Vagina (tissue), 2 donors: ENCODE results near the gene PTGER3. TPM values are rescaled to one million over a fixed set of nuclear protein-coding genes. Genes with fewer than 3 reads are reported as not detected.

Experiments used
- DNase-seq, 2 donors: peaks; one replicate each; pipeline ENCODE4 v3.0.0-alpha.2; 2017; ENCODE audit errors: extremely low spot score in 2 of 2
- H3K27ac ChIP-seq: fragments of 200-600 bp; sonication (generic); one replicate; pipeline ENCODE4 v1.5.1; 2019
- H3K27me3 ChIP-seq: fragments of 200-600 bp; sonication (generic); one replicate; pipeline ENCODE4 v1.5.1; 2019
- H3K36me3 ChIP-seq, 2 donors: fragments of 200-600 bp; sonication (generic); one replicate each; pipeline ENCODE4 v1.5.1; 2017 to 2019
- H3K4me1 ChIP-seq: fragments of 200-600 bp; sonication (generic); one replicate; pipeline ENCODE4 v1.5.1; 2019
- H3K4me3 ChIP-seq, 2 donors: fragments of 200-600 bp; sonication (generic); 1 replicate in 1 of 2; 2 replicates in 1 of 2; pipeline ENCODE4 v1.5.1; 2016 to 2019
- H3K9me3 ChIP-seq: fragments of 200-600 bp; sonication (generic); one replicate; pipeline ENCODE4 v1.5.1; 2019
- POLR2A ChIP-seq, 2 donors: fragments of 450-650 bp; IDR thresholded peaks; one replicate each; pipeline ENCODE4 v1.6.1; 2017; ENCODE audit warnings: antibody characterized with exemption in 2 of 2, mild to moderate bottlenecking in 2 of 2, moderate library complexity in 2 of 2
- POLR2AphosphoS5 ChIP-seq, 2 donors: sonication (generic); formaldehyde crosslinking; IDR thresholded peaks; one replicate each; pipeline ENCODE4 v1.9.0; 2017; ENCODE audit warnings: antibody characterized with exemption in 2 of 2, mild to moderate bottlenecking in 2 of 2, low read depth in 1 of 2; ENCODE audit not compliant: insufficient read depth in 1 of 2
- intact Hi-C: fragments of 100-400 bp; cut with DNase I; formaldehyde crosslinking; loops from one replicate; pipeline ENCODE4 v1.15.1; 2023
- total RNA-seq: library from RNA; depleted of rRNA; stranded (reverse); fragments of >200 nt; gene quantifications from one replicate; pipeline ENCODE4 v1.2.3, GENCODE V29; 2016
- TF ChIP-seq, protein P1 (sequence below), 3 experiments: fragments of 450-650 bp in 2 of 3; fragments of 200-600 bp in 1 of 3; sonication (generic) in 1 of 3; IDR thresholded peaks; one replicate each; pipeline ENCODE4 v1.5.1; 2017 to 2019; ENCODE audit warnings: antibody characterized with exemption in 3 of 3, mild to moderate bottlenecking in 2 of 3, moderate library complexity in 2 of 3

Gene PTGER3
- total RNA-seq: 17.7 TPM

DNA sequence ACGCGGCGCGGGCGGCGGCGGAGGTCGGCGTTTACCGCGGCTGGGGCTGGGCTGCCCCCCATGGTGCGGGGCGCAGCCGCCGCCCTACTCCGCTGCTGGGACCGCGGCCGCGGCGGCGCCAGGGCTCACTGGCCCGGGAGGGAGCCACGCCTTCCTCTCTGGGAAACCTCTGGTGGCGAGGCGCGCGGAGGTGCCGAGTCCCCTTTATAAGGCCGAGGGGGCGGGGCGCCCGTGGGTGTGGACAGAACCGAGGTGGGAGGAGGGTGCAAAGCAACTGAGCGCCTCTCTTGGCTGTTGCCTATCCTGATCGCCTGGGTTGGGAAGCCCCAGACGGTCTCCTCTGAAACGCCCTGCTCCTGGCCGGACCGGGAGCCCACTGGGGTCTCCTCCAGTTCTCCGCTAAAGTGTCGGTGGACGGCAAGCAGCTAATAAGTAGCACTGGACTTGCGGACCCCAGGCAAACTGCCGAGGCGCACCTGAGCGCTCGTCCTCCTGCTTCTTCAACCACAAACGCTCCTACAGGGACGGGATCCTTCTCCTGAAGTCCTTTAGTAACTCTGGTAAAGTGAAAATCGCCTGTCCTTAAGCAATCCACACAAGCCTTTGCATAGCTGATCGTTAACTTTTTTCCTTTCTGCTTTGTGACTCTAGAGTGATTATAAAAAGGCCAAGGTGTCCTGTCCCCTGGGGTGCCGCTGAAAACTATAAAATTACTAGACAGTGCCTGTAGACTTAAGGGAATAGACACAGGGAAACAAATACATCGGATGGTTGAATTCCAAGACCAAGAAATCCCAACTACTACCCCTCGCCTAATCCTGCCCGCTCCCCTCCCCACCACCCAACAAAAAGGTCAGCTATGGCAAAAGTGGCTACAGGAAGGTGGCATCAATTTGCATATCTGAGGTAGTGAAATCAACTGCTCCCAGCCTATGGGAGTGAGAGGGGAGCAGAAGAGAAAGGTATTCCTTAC lies at the start of gene PTGER3:
PTGER3 (minus strand) TSS at position 182 of the 973 bp plus-strand sequence. CDS start 239 bp downstream, outside the sequence.
- TF ChIP-seq, protein P1, sequence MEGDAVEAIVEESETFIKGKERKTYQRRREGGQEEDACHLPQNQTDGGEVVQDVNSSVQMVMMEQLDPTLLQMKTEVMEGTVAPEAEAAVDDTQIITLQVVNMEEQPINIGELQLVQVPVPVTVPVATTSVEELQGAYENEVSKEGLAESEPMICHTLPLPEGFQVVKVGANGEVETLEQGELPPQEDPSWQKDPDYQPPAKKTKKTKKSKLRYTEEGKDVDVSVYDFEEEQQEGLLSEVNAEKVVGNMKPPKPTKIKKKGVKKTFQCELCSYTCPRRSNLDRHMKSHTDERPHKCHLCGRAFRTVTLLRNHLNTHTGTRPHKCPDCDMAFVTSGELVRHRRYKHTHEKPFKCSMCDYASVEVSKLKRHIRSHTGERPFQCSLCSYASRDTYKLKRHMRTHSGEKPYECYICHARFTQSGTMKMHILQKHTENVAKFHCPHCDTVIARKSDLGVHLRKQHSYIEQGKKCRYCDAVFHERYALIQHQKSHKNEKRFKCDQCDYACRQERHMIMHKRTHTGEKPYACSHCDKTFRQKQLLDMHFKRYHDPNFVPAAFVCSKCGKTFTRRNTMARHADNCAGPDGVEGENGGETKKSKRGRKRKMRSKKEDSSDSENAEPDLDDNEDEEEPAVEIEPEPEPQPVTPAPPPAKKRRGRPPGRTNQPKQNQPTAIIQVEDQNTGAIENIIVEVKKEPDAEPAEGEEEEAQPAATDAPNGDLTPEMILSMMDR (IDR thresholded peaks at IDR 0.05): no peak
- TF ChIP-seq POLR2AphosphoS5 (IDR thresholded peaks at IDR 0.05; ENCODE audit: insufficient read depth in 1 of 2, low read depth in 1 of 2) (no peak), POLR2A (IDR thresholded peaks at IDR 0.05) (no peak)
- peak in 1 of 2 donors; percentile 89 for DNase-seq
- no peak within 1 kb of the TSS for H3K27ac ChIP-seq

DNA sequence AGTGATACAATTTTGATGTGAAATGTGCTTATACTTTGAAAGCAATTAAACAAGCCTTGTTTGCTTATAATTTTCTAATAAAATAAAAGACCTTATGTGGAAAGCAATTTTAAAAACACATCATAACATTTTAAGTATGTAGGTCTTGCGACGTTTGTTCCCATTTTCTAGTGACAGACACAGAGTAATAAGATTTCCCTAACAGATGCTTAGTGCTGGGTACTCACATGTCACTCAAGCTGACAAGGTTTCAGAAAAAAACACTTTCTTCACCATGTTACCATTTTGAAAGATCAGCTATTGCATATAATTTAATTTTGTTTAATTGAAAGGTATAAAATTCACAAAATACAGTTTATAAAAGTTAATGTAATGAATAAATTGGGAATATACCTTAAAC lies 47.3 kb upstream of the PTGER3 start:
- no peak for DNase-seq
- Histone ChIP-seq H3K27ac (no peak overlapping the region), H3K9me3 (no peaks in the 10 kb centered on the region), H3K36me3 (no peaks in the 10 kb centered on the region), H3K4me3 (no peak overlapping the region), H3K4me1 (no peaks in the 10 kb centered on the region), H3K27me3 (no peaks in the 10 kb centered on the region)
- intact Hi-C loops: no loop called here
- TF ChIP-seq, protein P1 (IDR thresholded peaks at IDR 0.05): no peak
- TF ChIP-seq POLR2AphosphoS5 (IDR thresholded peaks at IDR 0.05; ENCODE audit: insufficient read depth in 1 of 2, low read depth in 1 of 2): no peak
- TF ChIP-seq POLR2A (IDR thresholded peaks at IDR 0.05): no peak

More for the DNA sequence above, at the start of gene PTGER3:
- Histone ChIP-seq H3K4me3 (peak within 1 kb of the TSS; percentile 38 to 62), H3K4me1 (peaks cover 15% of the 10 kb centered on the region), H3K36me3 (no peaks in the 10 kb centered on the region), H3K27me3 (no peaks in the 10 kb centered on the region), H3K9me3 (no peaks in the 10 kb centered on the region)
- intact Hi-C loops: loop anchor here (1.0 kb wide), 1 partner anchor 362 kb away; no protein-coding TSS in a partner anchor

DNA sequence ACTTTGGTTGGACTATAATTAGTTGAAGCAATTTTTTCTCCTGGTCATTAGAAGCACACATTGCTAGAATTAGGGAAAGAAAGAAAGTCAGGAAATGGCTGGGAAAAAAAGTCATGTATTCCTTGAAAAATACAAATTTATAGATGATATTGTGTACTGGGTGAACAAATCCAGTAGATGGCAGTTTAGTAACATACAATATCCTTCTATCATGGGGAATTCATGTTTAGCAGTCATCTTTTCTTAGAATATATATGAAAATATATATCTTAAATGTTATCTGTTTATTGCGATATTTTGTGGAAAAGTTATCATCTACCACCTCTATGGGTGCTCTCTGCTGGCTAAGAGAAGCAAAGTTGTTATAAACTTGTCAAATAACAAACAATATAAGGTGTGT lies 46.3 kb upstream of the PTGER3 start:
- TF ChIP-seq, protein P1 (IDR thresholded peaks at IDR 0.05): no peak
- TF ChIP-seq POLR2A (IDR thresholded peaks at IDR 0.05) (no peak), POLR2AphosphoS5 (IDR thresholded peaks at IDR 0.05; ENCODE audit: insufficient read depth in 1 of 2, low read depth in 1 of 2) (no peak)
- no peaks in the 10 kb centered on the region for H3K27me3 ChIP-seq
- H3K36me3 ChIP-seq: no peaks in the 10 kb centered on the region
- no peak overlapping the region for H3K27ac ChIP-seq
- no peak for DNase-seq
- H3K4me1 ChIP-seq: no peaks in the 10 kb centered on the region
- intact Hi-C loops: no loop called here
- no peaks in the 10 kb centered on the region for H3K9me3 ChIP-seq
- H3K4me3 ChIP-seq: no peak overlapping the region

DNA sequence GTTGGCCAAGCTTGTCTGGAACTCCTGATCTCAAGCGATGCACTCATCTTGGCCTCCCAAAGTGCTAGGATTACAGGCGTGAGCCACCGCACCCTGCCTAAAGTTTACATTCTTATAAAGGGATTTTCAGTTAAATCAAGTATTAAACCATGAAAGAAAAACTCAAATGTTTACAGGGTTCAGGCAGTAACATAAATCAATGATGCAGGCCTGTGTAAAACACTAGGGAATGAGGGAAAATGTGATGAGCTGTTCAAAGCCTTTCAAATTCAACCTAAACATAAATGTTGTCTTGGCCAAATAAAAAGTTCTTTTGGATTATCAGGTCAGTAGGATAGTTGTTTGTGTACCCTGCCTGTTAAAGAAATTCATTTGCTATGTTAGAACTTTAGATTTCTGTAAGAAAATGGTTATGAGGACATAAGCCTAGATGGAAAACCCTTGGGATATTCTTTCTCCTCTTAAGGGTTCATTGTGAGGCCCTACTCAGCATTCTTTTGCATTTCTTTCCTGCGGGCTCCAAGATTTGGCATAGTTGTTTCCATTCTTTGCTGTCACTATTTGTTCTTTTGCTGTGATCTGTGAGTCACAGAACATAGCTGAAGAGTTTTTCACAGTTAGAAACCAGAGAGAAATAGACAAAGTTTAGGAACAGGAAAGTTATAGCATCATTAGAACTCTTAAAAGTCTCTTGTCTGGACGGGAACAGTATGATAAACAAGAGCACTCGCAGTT lies 42.1 kb upstream of the PTGER3 start:
- Histone ChIP-seq H3K4me3 (peak overlapping the region in 1 of 2 donors; percentile 7), H3K36me3 (no peaks in the 10 kb centered on the region), H3K4me1 (no peaks in the 10 kb centered on the region), H3K9me3 (no peaks in the 10 kb centered on the region), H3K27me3 (no peaks in the 10 kb centered on the region), H3K27ac (no peak overlapping the region)
- no peak for TF ChIP-seq POLR2A (IDR thresholded peaks at IDR 0.05)
- TF ChIP-seq, protein P1 (IDR thresholded peaks at IDR 0.05): no peak
- TF ChIP-seq POLR2AphosphoS5 (IDR thresholded peaks at IDR 0.05; ENCODE audit: insufficient read depth in 1 of 2, low read depth in 1 of 2): no peak
- DNase-seq: no peak
- intact Hi-C loops: no loop called here
